ENCODE data around the gene CTDSP1. TPM values are rescaled to one million over a fixed set of nuclear protein-coding genes. Genes with fewer than 3 reads are reported as not detected.

The CTDSP1 gene
- total RNA-seq, 4 donors from 2014 or later: 132 to 197 (median 173) TPM

GRCh38 chr2:218382785-218383184 is 16.9 kb upstream of the CTDSP1 start:
- DNase-seq: no peak
- 96% methylated on average over 6 of the region's 6 CpGs; no CpG with 5 or more reads in 1 of the 2 donors for WGBS, 2 donors (ENCODE audit: low coverage in 1 of 2)
- Histone ChIP-seq H3K4me3 (no peak overlapping the region), H3K36me3 (no peaks in the 10 kb centered on the region), H3K27ac (peak overlapping the region in 3 of 4 donors; percentile 14 to 29 (median 23)), H3K27me3 (no peaks in the 10 kb centered on the region), H3K9me3 (no peaks in the 10 kb centered on the region), H3K4me1 (peaks cover 0 to 9% (median 3%) of the 10 kb centered on the region in 4 donors)
- in situ Hi-C loops (cut with MboI; ENCODE audit: low pct_ligation_motif_present in 1 of 4, low pct_unique_long_range_greater_than_20kb in 1 of 4, low sequenced_read_pairs in 3 of 4): loop anchor here in 3 of 4 donors (25.0 kb wide), 2 partner anchors 95 to 195 kb away; partner anchors contain the start of gene TMBIM1 (in 2 of the 3)
- no peak for TF ChIP-seq POLR2A (IDR thresholded peaks at IDR 0.05)
- TF ChIP-seq, protein P1, sequence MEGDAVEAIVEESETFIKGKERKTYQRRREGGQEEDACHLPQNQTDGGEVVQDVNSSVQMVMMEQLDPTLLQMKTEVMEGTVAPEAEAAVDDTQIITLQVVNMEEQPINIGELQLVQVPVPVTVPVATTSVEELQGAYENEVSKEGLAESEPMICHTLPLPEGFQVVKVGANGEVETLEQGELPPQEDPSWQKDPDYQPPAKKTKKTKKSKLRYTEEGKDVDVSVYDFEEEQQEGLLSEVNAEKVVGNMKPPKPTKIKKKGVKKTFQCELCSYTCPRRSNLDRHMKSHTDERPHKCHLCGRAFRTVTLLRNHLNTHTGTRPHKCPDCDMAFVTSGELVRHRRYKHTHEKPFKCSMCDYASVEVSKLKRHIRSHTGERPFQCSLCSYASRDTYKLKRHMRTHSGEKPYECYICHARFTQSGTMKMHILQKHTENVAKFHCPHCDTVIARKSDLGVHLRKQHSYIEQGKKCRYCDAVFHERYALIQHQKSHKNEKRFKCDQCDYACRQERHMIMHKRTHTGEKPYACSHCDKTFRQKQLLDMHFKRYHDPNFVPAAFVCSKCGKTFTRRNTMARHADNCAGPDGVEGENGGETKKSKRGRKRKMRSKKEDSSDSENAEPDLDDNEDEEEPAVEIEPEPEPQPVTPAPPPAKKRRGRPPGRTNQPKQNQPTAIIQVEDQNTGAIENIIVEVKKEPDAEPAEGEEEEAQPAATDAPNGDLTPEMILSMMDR (IDR thresholded peaks at IDR 0.05): no peak
- no peak for TF ChIP-seq POLR2AphosphoS5 (IDR thresholded peaks at IDR 0.05)
- no peak for TF ChIP-seq EP300 (IDR thresholded peaks at IDR 0.05; ENCODE audit: low read depth)
- intact Hi-C loops (cut with DNase I; ENCODE audit: low total_unique reads): no loop called here

DNA sequence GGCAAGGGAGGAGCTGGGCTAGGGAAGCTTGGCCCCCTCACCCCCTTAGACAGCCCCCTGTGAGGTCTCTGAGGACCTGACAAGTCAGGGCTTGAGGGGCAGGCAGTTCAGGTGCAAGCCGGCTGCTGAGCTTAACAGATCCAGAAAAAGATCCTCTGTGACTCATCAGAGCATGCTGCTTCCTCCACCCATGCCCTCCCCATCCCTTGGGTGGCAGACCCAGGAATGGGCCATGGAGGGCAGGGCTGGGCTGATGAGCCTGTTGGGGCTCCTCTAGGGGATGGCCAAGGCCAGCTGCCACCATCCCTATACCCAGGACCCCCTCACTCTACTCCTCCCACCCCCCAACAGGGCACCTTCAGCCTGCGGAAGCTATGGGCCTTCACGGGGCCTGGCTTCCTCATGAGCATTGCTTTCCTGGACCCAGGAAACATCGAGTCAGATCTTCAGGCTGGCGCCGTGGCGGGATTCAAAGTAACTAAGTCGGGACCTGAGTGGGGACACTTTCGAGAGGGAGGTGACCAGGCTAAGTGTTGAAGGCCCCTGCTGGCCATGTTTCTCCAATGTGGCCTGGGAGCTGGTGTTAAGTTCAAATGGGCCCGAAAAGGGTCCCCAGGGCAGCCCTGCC is 15.7 kb upstream of the CTDSP1 start:
- TF ChIP-seq POLR2A (IDR thresholded peaks at IDR 0.05): no peak
- TF ChIP-seq EP300 (IDR thresholded peaks at IDR 0.05; ENCODE audit: low read depth): no peak
- TF ChIP-seq, protein P1 (IDR thresholded peaks at IDR 0.05): no peak
- no peak for TF ChIP-seq POLR2AphosphoS5 (IDR thresholded peaks at IDR 0.05)

DNA sequence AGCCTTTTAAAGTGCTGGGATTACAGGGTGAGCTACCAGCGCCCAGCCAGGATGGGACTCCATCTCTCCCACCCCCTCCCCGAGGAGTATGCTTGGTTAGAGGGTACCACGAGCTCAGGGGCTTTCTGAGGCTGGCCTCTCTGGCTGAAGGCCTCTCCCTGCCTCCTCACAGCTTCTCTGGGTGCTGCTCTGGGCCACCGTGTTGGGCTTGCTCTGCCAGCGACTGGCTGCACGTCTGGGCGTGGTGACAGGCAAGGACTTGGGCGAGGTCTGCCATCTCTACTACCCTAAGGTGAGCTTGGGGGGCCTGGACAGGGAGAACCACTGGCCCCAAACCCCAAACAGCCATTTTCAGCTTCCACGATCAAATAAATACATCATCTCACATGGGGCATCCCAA is 14.7 kb upstream of the CTDSP1 start:
- no peak for DNase-seq
- Histone ChIP-seq H3K9me3 (no peaks in the 10 kb centered on the region), H3K4me3 (no peak overlapping the region), H3K27me3 (no peaks in the 10 kb centered on the region), H3K27ac (no peak overlapping the region), H3K4me1 (peaks cover 0 to 14% (median 4%) of the 10 kb centered on the region in 4 donors), H3K36me3 (no peaks in the 10 kb centered on the region)
- in situ Hi-C loops (cut with MboI; ENCODE audit: low pct_ligation_motif_present in 1 of 4, low pct_unique_long_range_greater_than_20kb in 1 of 4, low sequenced_read_pairs in 3 of 4): loop anchor here in 3 of 4 donors (25.0 kb wide), 2 partner anchors 98 to 198 kb away; partner anchors contain the start of gene TMBIM1 (in 2 of the 3)
- no peak for TF ChIP-seq POLR2A (IDR thresholded peaks at IDR 0.05)
- no peak for TF ChIP-seq POLR2AphosphoS5 (IDR thresholded peaks at IDR 0.05)
- TF ChIP-seq, protein P1 (IDR thresholded peaks at IDR 0.05): no peak
- no peak for TF ChIP-seq EP300 (IDR thresholded peaks at IDR 0.05; ENCODE audit: low read depth)
- intact Hi-C loops (cut with DNase I; ENCODE audit: low total_unique reads): no loop called here
- WGBS, 2 donors (ENCODE audit: low coverage in 1 of 2): 67 to 70% methylated on average over 1 to 9 of the region's 9 CpGs

More for the DNA sequence above, 15.7 kb upstream of the CTDSP1 start:
- Histone ChIP-seq H3K9me3 (no peaks in the 10 kb centered on the region), H3K4me1 (peaks cover 0 to 14% (median 4%) of the 10 kb centered on the region in 4 donors), H3K4me3 (no peak overlapping the region), H3K27me3 (no peaks in the 10 kb centered on the region), H3K27ac (no peak overlapping the region), H3K36me3 (no peaks in the 10 kb centered on the region)
- in situ Hi-C loops (cut with MboI; ENCODE audit: low pct_ligation_motif_present in 1 of 4, low pct_unique_long_range_greater_than_20kb in 1 of 4, low sequenced_read_pairs in 3 of 4): loop anchor here in 3 of 4 donors (25.0 kb wide), 2 partner anchors 97 to 197 kb away; partner anchors contain the start of gene TMBIM1 (in 2 of the 3)
- no peak for DNase-seq
- intact Hi-C loops (cut with DNase I; ENCODE audit: low total_unique reads): no loop called here
- WGBS, 2 donors (ENCODE audit: low coverage in 1 of 2): 86% methylated on average over 10 of the region's 10 CpGs; no CpG with 5 or more reads in 1 of the 2 donors

- Histone ChIP-seq H3K36me3 (no peaks in the 10 kb centered on the region), H3K9me3 (no peaks in the 10 kb centered on the region), H3K27ac (peak overlapping the region; percentile 55 to 76 (median 62)), H3K4me3 (peak overlapping the region in 2 of 4 donors; percentile 35 to 51), H3K27me3 (no peaks in the 10 kb centered on the region), H3K4me1 (peaks cover 0 to 14% (median 4%) of the 10 kb centered on the region in 4 donors)
- no peak for DNase-seq
- intact Hi-C loops (cut with DNase I; ENCODE audit: low total_unique reads) (no loop called here), in situ Hi-C loops (cut with MboI; ENCODE audit: low pct_ligation_motif_present in 1 of 4, low pct_unique_long_range_greater_than_20kb in 1 of 4, low sequenced_read_pairs in 3 of 4) (loop anchor here in 3 of 4 donors (25.0 kb wide), 2 partner anchors 99 to 199 kb away; partner anchors contain the start of gene TMBIM1 (in 2 of the 3))
- no peak for TF ChIP-seq EP300 (IDR thresholded peaks at IDR 0.05; ENCODE audit: low read depth)
- TF ChIP-seq, protein P1 (IDR thresholded peaks at IDR 0.05): no peak
- TF ChIP-seq POLR2AphosphoS5 (IDR thresholded peaks at IDR 0.05): no peak
- TF ChIP-seq POLR2A (IDR thresholded peaks at IDR 0.05): no peak
- WGBS, 2 donors (ENCODE audit: low coverage in 1 of 2): 69% methylated on average over 23 of the region's 23 CpGs; no CpG with 5 or more reads in 1 of the 2 donors
Measured at GRCh38 chr2:218386505-218387368, 12.9 kb upstream of the CTDSP1 start.

Measured in transverse colon (tissue), 4 donors.